CD4-positive, alpha-beta T cell treated with Interleukin-17A for 4 hours (primary cell): ENCODE results near the gene AKAP6.

Experiments
- DNase-seq: peaks from one replicate; pipeline ENCODE4 v3.0.0-alpha.2; 2020; ENCODE audit warnings: mixed read lengths

The AKAP6 gene

GRCh38 chr14:32594766-32595165 is 265.7 kb downstream of the AKAP6 start:
- DNase-seq: no peak

GRCh38 chr14:32595497-32595896 is 266.4 kb downstream of the AKAP6 start:
- no peak for DNase-seq

GRCh38 chr14:32596390-32596789 is 267.3 kb downstream of the AKAP6 start:
- DNase-seq: no peak

- no peak for DNase-seq
These were observed 268.7 kb downstream of the AKAP6 start for GRCh38 chr14:32597771-32598170.

GRCh38 chr14:32601069-32601468 is 272.0 kb downstream of the AKAP6 start:
- DNase-seq: no peak

GRCh38 chr14:32601906-32602305 is 272.8 kb downstream of the AKAP6 start:
- DNase-seq: no peak

GRCh38 chr14:32602699-32603098 is 273.6 kb downstream of the AKAP6 start:
- no peak for DNase-seq

- DNase-seq: no peak
These were observed 275.0 kb downstream of the AKAP6 start for GRCh38 chr14:32603992-32604565.

- DNase-seq: no peak
These were observed 277.2 kb downstream of the AKAP6 start for GRCh38 chr14:32606301-32606700.

GRCh38 chr14:32607399-32607798 is 278.3 kb downstream of the AKAP6 start:
- no peak for DNase-seq

GRCh38 chr14:32608857-32609256 is 279.8 kb downstream of the AKAP6 start:
- no peak for DNase-seq

- DNase-seq: no peak
These were observed 280.3 kb downstream of the AKAP6 start for GRCh38 chr14:32609388-32609787.

- DNase-seq: no peak
These were observed 282.7 kb downstream of the AKAP6 start for GRCh38 chr14:32611752-32612151.

GRCh38 chr14:32618991-32619390 is 289.9 kb downstream of the AKAP6 start:
- DNase-seq: no peak

GRCh38 chr14:32620303-32620702 is 291.2 kb downstream of the AKAP6 start:
- DNase-seq: no peak

- no peak for DNase-seq
These were observed 291.6 kb downstream of the AKAP6 start for GRCh38 chr14:32620724-32621123.

GRCh38 chr14:32621585-32621984 is 292.5 kb downstream of the AKAP6 start:
- no peak for DNase-seq

GRCh38 chr14:32622742-32623141 is 293.6 kb downstream of the AKAP6 start:
- no peak for DNase-seq

GRCh38 chr14:32623300-32624093 is 294.4 kb downstream of the AKAP6 start:
- DNase-seq: no peak

GRCh38 chr14:32625211-32625610 is 296.1 kb downstream of the AKAP6 start:
- no peak for DNase-seq

- no peak for DNase-seq
These were observed 298.6 kb downstream of the AKAP6 start for GRCh38 chr14:32627545-32628298.

- no peak for DNase-seq
These were observed 300.1 kb downstream of the AKAP6 start for GRCh38 chr14:32629236-32629635.

GRCh38 chr14:32630701-32631100 is 301.6 kb downstream of the AKAP6 start:
- DNase-seq: no peak
